HG03520 (cell line): Measurements from ENCODE around the gene XPNPEP1.
A peak's percentile ranks its signal among the peaks of the same experiment; 100 is the strongest.
"Not testable (repeated sequence)": the region's sequence is repeated elsewhere in the genome, so short reads cannot be mapped to it uniquely, and the experiment has no call there.

Source experiments
- ATAC-seq: cut with Tn5 transposase; IDR thresholded peaks from one replicate; pipeline ENCODE4 v1.9.1; 2021; ENCODE audit warnings: mild to moderate bottlenecking, moderate library complexity; ENCODE audit not compliant: unreplicated experiment

XPNPEP1 gene

GRCh38 chr10:109924967-109925620 lies 1.8 kb upstream of the XPNPEP1 start:
- ATAC-seq: no peak

- no peak for ATAC-seq
These were observed 776 bp upstream of the XPNPEP1 start for GRCh38 chr10:109924087-109924486.

- no peak for ATAC-seq
These were observed 844 bp downstream of the XPNPEP1 start for GRCh38 chr10:109922358-109922975.

GRCh38 chr10:109920016-109920415 lies 3.3 kb downstream of the XPNPEP1 start:
- no peak for ATAC-seq

GRCh38 chr10:109919220-109919619 lies 4.1 kb downstream of the XPNPEP1 start:
- no peak for ATAC-seq

- ATAC-seq: not testable (repeated sequence)
These were observed 4.6 kb downstream of the XPNPEP1 start for GRCh38 chr10:109918707-109919106.

GRCh38 chr10:109915566-109915965 lies 7.7 kb downstream of the XPNPEP1 start:
- ATAC-seq: no peak

- no peak for ATAC-seq
These were observed 8.3 kb downstream of the XPNPEP1 start for GRCh38 chr10:109914966-109915365.

- no peak for ATAC-seq
These were observed 9.9 kb downstream of the XPNPEP1 start for GRCh38 chr10:109913306-109913892.

- ATAC-seq: peak; percentile 80
These were observed 10.7 kb downstream of the XPNPEP1 start for GRCh38 chr10:109912335-109913281.

- ATAC-seq: no peak
These were observed 11.4 kb downstream of the XPNPEP1 start for GRCh38 chr10:109911903-109912302.

GRCh38 chr10:109906316-109906715 lies 17.0 kb downstream of the XPNPEP1 start:
- ATAC-seq: no peak

- no peak for ATAC-seq
These were observed 18.9 kb downstream of the XPNPEP1 start for GRCh38 chr10:109904397-109904796.

- no peak for ATAC-seq
These were observed 20.0 kb downstream of the XPNPEP1 start for GRCh38 chr10:109902992-109903947.

GRCh38 chr10:109899356-109900331 lies 23.7 kb downstream of the XPNPEP1 start:
- ATAC-seq: no peak

- no peak for ATAC-seq
These were observed 24.5 kb downstream of the XPNPEP1 start for GRCh38 chr10:109898666-109899355.

GRCh38 chr10:109898007-109898406 lies 25.3 kb downstream of the XPNPEP1 start:
- ATAC-seq: no peak

GRCh38 chr10:109895848-109896247 lies 27.5 kb downstream of the XPNPEP1 start:
- no peak for ATAC-seq
